Loucy (cell line): ENCODE measurements around the gene ITIH6.

Experiments used
- H2AFZ ChIP-seq: fragments of 200-600 bp; sonication (generic); 2 replicates; pipeline ENCODE4 v1.6.0; 2016; ENCODE audit warnings: antibody characterized with exemption, mild to moderate bottlenecking, low read length, moderate library complexity
- H3F3A ChIP-seq: fragments of 200-600 bp; 2 replicates; pipeline ENCODE4 v1.6.0; 2016; ENCODE audit warnings: antibody characterized with exemption, low read depth, mild to moderate bottlenecking
- H3K27me3 ChIP-seq: fragments of 200-600 bp; sonication (generic); 2 replicates; pipeline ENCODE4 v1.6.1; 2014; ENCODE audit warnings: low read length, mild to moderate bottlenecking; ENCODE audit not compliant: insufficient read depth, poor library complexity, severe bottlenecking
- H3K36me3 ChIP-seq: fragments of 200-600 bp; sonication (generic); 2 replicates; pipeline ENCODE4 v1.6.1; 2016; ENCODE audit warnings: low read length; ENCODE audit not compliant: insufficient read depth
- H3K4me1 ChIP-seq: fragments of 200-600 bp; sonication (generic); 2 replicates; pipeline ENCODE4 v1.5.1; 2014; ENCODE audit warnings: low read length, mild to moderate bottlenecking; ENCODE audit not compliant: insufficient read depth, poor library complexity, severe bottlenecking
- H3K4me2 ChIP-seq: fragments of 200-600 bp; sonication (generic); 2 replicates; pipeline ENCODE4 v1.6.0; 2014; ENCODE audit warnings: antibody characterized with exemption, low read length, low read depth, mild to moderate bottlenecking; ENCODE audit not compliant: poor library complexity, severe bottlenecking
- H3K4me3 ChIP-seq: fragments of 200-600 bp; sonication (generic); 2 replicates; pipeline ENCODE4 v1.5.1; 2014; ENCODE audit warnings: low read length, mild to moderate bottlenecking, mixed read lengths; ENCODE audit not compliant: poor library complexity, severe bottlenecking
- H3K79me2 ChIP-seq: fragments of 200-600 bp; sonication (generic); 2 replicates; pipeline ENCODE4 v1.6.1; 2014; ENCODE audit warnings: low read length; ENCODE audit not compliant: insufficient read depth
- H3K9ac ChIP-seq: fragments of 200-600 bp; sonication (generic); 2 replicates; pipeline ENCODE4 v1.6.0; 2014; ENCODE audit warnings: mild to moderate bottlenecking, low read depth, low read length, moderate library complexity; ENCODE audit not compliant: poor library complexity, severe bottlenecking
- H3K9me2 ChIP-seq: fragments of 200-600 bp; sonication (generic); replicated peaks from 2 replicates; pipeline ENCODE4 v1.6.1; 2016; ENCODE audit warnings: low read depth, low read length, mixed read lengths
- H3K9me3 ChIP-seq: fragments of 200-600 bp; sonication (generic); 2 replicates; pipeline ENCODE4 v1.6.1; 2014; ENCODE audit warnings: mild to moderate bottlenecking, antibody characterized with exemption, low read length, low read depth; ENCODE audit not compliant: insufficient read depth
- H4K20me1 ChIP-seq: fragments of 200-600 bp; sonication (generic); 2 replicates; pipeline ENCODE4 v1.6.0; 2014; ENCODE audit warnings: antibody characterized with exemption, low read length, mild to moderate bottlenecking; ENCODE audit not compliant: insufficient read depth, poor library complexity, severe bottlenecking
- EZH2phosphoT487 ChIP-seq: fragments of 200-600 bp; IDR thresholded peaks from 2 replicates; pipeline ENCODE4 v1.6.1; 2018; ENCODE audit warnings: antibody characterized with exemption, mild to moderate bottlenecking, moderate library complexity, borderline replicate concordance
- TF ChIP-seq, protein P1 (sequence below): fragments of 200-600 bp; sonication (generic); conservative IDR thresholded peaks from 2 replicates; pipeline ENCODE4 v1.5.1; 2014; ENCODE audit warnings: mild to moderate bottlenecking, antibody characterized with exemption, low read length

The ITIH6 gene

DNA sequence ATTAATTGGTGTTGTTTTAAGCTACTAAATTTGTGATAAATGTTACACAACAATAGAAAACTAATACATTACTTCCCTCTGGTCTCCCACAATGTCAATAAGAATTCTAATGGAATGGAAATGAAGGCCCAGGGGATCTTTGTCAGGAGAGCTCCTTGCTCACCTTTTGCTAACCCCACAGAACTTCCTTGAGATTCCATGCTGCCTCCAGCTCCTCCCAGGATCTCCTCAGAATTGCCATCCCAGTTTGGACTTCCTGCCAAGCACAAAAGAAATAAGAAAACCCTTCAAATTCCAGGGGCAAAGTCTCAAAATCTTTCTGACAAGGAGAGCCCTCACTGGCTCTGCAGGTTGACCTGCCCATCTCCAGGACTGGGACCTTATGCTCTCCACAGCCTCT, 43.2 kb downstream of the ITIH6 start:
- Histone ChIP-seq H3K36me3 (no peaks in the 10 kb centered on the region), H3K9ac (no peak overlapping the region), H3K9me3 (no peaks in the 10 kb centered on the region), H3K27me3 (no peaks in the 10 kb centered on the region), H3K4me3 (no peak overlapping the region), H3K79me2 (no peaks in the 10 kb centered on the region), H3K4me2 (no peak overlapping the region), H2AFZ (no peak overlapping the region), H3F3A (no peaks in the 10 kb centered on the region), H3K9me2 (no peaks in the 10 kb centered on the region), H4K20me1 (no peaks in the 10 kb centered on the region), H3K4me1 (no peaks in the 10 kb centered on the region)
- TF ChIP-seq, protein P1, sequence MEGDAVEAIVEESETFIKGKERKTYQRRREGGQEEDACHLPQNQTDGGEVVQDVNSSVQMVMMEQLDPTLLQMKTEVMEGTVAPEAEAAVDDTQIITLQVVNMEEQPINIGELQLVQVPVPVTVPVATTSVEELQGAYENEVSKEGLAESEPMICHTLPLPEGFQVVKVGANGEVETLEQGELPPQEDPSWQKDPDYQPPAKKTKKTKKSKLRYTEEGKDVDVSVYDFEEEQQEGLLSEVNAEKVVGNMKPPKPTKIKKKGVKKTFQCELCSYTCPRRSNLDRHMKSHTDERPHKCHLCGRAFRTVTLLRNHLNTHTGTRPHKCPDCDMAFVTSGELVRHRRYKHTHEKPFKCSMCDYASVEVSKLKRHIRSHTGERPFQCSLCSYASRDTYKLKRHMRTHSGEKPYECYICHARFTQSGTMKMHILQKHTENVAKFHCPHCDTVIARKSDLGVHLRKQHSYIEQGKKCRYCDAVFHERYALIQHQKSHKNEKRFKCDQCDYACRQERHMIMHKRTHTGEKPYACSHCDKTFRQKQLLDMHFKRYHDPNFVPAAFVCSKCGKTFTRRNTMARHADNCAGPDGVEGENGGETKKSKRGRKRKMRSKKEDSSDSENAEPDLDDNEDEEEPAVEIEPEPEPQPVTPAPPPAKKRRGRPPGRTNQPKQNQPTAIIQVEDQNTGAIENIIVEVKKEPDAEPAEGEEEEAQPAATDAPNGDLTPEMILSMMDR, result no peak
- TF ChIP-seq EZH2phosphoT487, result no peak

DNA sequence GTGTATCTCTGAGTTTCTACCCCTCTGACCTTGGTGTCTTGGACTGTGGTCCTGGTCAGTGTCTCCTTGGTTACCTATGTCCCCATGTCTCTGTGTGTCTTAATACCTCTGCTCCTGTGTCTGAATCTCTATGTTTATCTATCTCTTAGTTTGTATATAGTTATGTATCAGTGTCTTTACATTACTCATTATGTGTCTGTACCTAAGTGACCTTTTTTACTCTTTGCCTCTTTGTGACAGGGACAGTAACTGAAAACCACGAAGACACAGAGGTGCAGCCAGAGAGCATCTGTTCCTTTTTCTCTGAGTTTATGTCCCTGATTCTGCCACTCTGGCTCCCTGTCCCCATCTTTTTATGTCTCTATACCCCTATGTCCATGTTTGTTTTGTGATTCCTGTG, 49.4 kb downstream of the ITIH6 start:
- H3K4me2 ChIP-seq, result no peak overlapping the region
- no peak for TF ChIP-seq EZH2phosphoT487
- TF ChIP-seq, protein P1, result no peak
- H4K20me1 ChIP-seq, result no peaks in the 10 kb centered on the region
- H3K9ac ChIP-seq, result no peak overlapping the region
- H3K4me3 ChIP-seq, result no peak overlapping the region
- H3K9me2 ChIP-seq, result no peaks in the 10 kb centered on the region
- H3K4me1 ChIP-seq, result no peaks in the 10 kb centered on the region
- H3F3A ChIP-seq, result no peaks in the 10 kb centered on the region
- no peak overlapping the region for H2AFZ ChIP-seq
- no peaks in the 10 kb centered on the region for H3K36me3 ChIP-seq
- no peaks in the 10 kb centered on the region for H3K9me3 ChIP-seq
- H3K27me3 ChIP-seq, result no peaks in the 10 kb centered on the region
- H3K79me2 ChIP-seq, result no peaks in the 10 kb centered on the region

DNA sequence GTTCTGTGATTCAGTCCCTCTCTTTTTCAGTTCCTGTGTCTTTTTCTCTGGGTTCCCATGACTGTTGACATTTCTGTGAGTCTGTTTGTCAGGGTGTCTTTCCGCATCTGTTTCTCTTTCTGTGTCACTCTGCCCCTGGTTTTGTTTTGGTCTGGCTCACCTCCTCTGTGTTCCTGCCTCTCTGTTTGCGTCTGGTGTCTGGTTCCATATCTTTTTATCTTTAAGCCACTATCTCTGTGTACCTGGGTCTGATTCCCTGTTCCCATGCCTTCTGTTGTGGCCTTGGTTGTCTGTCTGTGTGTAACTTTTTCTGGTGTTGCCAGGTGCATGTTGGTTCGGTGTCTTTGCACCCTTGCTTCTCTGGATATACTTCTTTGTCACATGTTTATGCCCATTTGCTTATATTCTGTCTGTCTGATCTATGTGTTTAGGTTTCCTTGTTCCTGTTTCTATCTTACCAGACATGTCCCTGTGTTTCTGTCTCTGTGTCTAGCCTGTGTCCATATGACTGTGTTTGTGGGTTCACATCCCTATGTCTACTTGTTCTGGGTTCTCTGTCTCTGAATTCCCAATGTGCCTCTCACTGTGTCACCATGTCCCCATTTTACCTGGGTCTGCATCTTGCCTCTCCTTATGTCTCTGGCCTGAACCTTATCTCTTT, 50.2 kb downstream of the ITIH6 start:
- Histone ChIP-seq H4K20me1 (no peaks in the 10 kb centered on the region), H3K9me2 (no peaks in the 10 kb centered on the region), H3K36me3 (no peaks in the 10 kb centered on the region), H3K4me1 (no peaks in the 10 kb centered on the region), H3K4me3 (no peak overlapping the region), H3K9ac (no peak overlapping the region), H2AFZ (no peak overlapping the region), H3K79me2 (no peaks in the 10 kb centered on the region), H3K9me3 (no peaks in the 10 kb centered on the region), H3F3A (no peaks in the 10 kb centered on the region), H3K4me2 (no peak overlapping the region), H3K27me3 (no peaks in the 10 kb centered on the region)
- no peak for TF ChIP-seq EZH2phosphoT487
- TF ChIP-seq, protein P1, result no peak
